Naive thymus-derived CD8-positive, alpha-beta T cell (primary cell): ENCODE measurements around the gene NSF. TPM values are rescaled to one million over a fixed set of nuclear protein-coding genes. Genes with fewer than 3 reads are reported as not detected.
A peak's percentile ranks its signal among the peaks of the same experiment; 100 is the strongest.
"Not testable (repeated sequence)": the region's sequence is repeated elsewhere in the genome, so short reads cannot be mapped to it uniquely, and the experiment has no call there.

Experiments
- ATAC-seq, 2 donors: fragments of 150-1000 bp; cut with Tn5 transposase in 1 of 2; sonication (Bioruptor Pico), chemical (Tn5 transposase) in 1 of 2; 1 replicate in 1 of 2; 2 replicates in 1 of 2; pipeline ENCODE4 v1.10.0; 2021; ENCODE audit warnings: mild to moderate bottlenecking in 2 of 2, moderate library complexity in 2 of 2
- POLR2A ChIA-PET: fragments of 350-600 bp; sonication (Branson Sonifier 250); formaldehyde crosslinking; loops from one replicate; lab custom pipeline; 2021; ENCODE audit warnings: antibody characterized with exemption; lab: Charles Lee
- DNase-seq, 10 donors: peaks; one replicate each; pipeline versions ENCODE4 v3.0.0 to v3.0.0-alpha.2; 2020 to 2022
- H3K27ac Mint-ChIP-seq, 10 donors: one replicate each; pipeline ENCODE4 v1.8.0; 2020 to 2022; ENCODE audit warnings: mild to moderate bottlenecking in 10 of 10, mixed read lengths in 10 of 10, moderate library complexity in 4 of 10, inconsistent platforms in 1 of 10
- H3K27me3 Mint-ChIP-seq, 5 donors: one replicate each; pipeline ENCODE4 v1.8.0; 2021 to 2022; ENCODE audit warnings: mixed read lengths in 5 of 5
- H3K36me3 Mint-ChIP-seq, 3 donors: one replicate each; pipeline ENCODE4 v1.8.0; 2020 to 2022; ENCODE audit warnings: mixed read lengths in 3 of 3, mild to moderate bottlenecking in 2 of 3, inconsistent platforms in 1 of 3
- H3K4me1 Mint-ChIP-seq, 4 donors: one replicate each; pipeline ENCODE4 v1.8.0; 2021 to 2022; ENCODE audit warnings: mixed read lengths in 4 of 4
- H3K4me3 Mint-ChIP-seq, 10 donors: one replicate each; pipeline ENCODE4 v1.8.0; 2020 to 2022; ENCODE audit warnings: mild to moderate bottlenecking in 10 of 10, mixed read lengths in 10 of 10, moderate library complexity in 6 of 10, inconsistent platforms in 1 of 10
- H3K9me3 Mint-ChIP-seq, 9 donors: one replicate each; pipeline ENCODE4 v1.8.0; 2020 to 2022; ENCODE audit warnings: mixed read lengths in 9 of 9, mild to moderate bottlenecking in 3 of 9, inconsistent platforms in 1 of 9, moderate library complexity in 1 of 9
- polyA plus RNA-seq, 3 donors: library from polyadenylated mRNA; unstranded; fragments of 300-500 nt; fragmentation: Illumina TruSeq; gene quantifications; one replicate each; pipeline ENCODE4 v1.2.3, GENCODE V29; 2021
- total RNA-seq, 8 experiments: library from RNA in 2 of 8; stranded (reverse) in 2 of 8; gene quantifications; one replicate each; pipeline ENCODE4 v1.2.3 and lab custom pipeline; 2021 to 2026

The NSF gene
- total and polyA plus RNA-seq, 5 experiments from 2014 or later, result 9.1 to 45.3 (median 15.3) TPM

DNA sequence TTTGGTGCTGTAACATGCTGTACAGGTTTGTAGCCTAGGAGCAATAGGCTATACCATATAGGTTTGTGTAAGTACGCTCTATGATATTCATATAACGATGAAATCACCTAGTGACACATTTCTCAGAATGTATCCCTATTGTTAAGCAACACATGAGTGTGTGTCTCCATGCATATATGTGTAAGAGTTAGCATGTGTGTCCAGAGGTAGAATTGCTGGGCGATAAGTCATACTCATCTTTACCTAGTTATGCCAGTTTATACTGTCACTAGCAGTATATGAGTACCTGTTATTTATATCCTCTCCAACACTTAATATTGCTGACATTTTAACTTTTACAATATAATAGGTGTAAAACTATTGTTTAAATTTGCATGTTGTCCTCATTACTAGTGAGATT is 10.3 kb downstream of the NSF start:
- H3K4me3 Mint-ChIP-seq, H3K27me3 Mint-ChIP-seq, H3K9me3 Mint-ChIP-seq, H3K36me3 Mint-ChIP-seq, H3K4me1 Mint-ChIP-seq, H3K27ac Mint-ChIP-seq, ATAC-seq, DNase-seq, POLR2A ChIA-PET: not testable (repeated sequence)

DNA sequence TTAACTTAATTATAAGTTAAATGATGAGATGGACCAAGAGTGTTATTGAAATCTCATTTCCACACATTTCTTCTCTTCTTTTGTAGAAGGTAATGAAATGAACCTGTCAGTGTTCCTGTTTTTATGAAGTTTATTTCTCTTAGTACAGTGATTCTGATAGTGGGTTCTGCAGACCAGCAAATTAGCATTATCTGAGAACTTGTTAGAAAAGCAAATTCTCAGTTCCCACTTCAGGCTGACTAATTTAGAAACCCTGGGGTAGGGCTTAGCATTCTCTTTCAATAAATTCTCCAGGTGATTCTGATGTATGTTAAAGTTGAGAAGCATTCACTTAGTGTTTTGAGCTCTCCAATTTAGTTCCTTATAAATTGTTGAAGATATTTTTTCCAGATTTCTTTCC is 12.7 kb downstream of the NSF start:
- ATAC-seq, H3K4me1 Mint-ChIP-seq, POLR2A ChIA-PET: not testable (repeated sequence)

DNA sequence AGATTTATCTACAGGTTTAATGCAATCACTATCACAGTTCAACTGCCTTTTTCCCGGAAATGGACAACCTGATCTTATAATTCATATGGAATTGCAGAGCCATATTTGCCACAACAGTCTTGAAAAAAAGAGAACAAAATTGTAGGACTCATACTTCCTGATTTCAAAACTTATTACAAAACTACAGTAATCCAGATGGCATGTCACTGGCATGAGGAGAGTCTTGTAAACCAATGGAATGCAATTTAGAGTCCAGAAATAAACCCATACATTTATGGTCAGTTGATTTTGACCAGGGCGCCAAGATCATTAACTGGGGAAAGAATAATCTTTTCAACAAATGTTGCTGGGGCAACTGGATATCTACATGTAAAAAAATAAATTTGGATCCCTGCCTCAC is 20.8 kb downstream of the NSF start:
- ATAC-seq, POLR2A ChIA-PET, DNase-seq, H3K36me3 Mint-ChIP-seq, H3K9me3 Mint-ChIP-seq, H3K4me3 Mint-ChIP-seq, H3K27me3 Mint-ChIP-seq, H3K27ac Mint-ChIP-seq, H3K4me1 Mint-ChIP-seq: not testable (repeated sequence)

More for the DNA sequence above, 12.7 kb downstream of the NSF start:
- not testable (repeated sequence) for H3K27me3 Mint-ChIP-seq, H3K4me3 Mint-ChIP-seq, H3K9me3 Mint-ChIP-seq, H3K36me3 Mint-ChIP-seq, DNase-seq, H3K27ac Mint-ChIP-seq

DNA sequence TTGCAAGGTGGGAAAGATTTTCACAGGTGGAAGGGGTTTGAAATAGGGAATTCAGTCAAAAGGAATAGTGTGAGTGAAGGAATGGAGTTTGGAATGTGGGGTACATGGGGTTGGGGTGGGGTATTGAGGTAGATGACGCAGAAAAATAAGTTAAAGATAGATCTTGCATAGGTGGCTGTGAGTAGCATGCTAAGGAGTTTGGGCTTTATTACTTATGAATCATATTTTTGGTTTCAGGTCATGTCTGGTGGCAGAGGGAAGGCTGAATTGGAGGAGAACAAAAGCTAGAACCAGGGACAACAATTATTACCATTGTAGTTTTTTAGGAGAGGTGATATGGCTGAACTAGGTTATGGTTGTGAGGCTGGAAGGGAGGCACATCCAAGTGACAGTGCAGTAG is 23.4 kb downstream of the NSF start:
- ATAC-seq, POLR2A ChIA-PET, H3K9me3 Mint-ChIP-seq, H3K36me3 Mint-ChIP-seq, H3K4me3 Mint-ChIP-seq, H3K27ac Mint-ChIP-seq, DNase-seq, H3K27me3 Mint-ChIP-seq, H3K4me1 Mint-ChIP-seq: not testable (repeated sequence)

DNA sequence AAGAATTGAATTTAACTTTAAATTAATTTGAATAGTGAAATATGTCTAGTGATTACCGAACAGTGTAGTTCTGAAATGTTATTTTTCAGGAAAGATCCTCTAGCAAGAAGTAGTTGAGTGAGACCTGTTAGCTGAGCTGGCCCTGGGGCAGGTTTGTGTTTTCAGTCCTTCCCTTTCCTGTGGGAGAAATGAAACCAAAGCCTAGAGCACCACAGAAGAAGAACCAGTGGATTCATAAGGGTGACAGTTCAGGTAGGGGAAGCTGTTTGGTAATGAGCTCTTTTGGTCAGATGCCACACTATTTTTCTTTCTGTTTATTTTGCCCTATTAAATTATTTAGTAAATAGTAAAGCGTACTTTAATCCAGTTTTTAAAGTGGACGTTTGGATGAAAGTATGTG is 26.7 kb downstream of the NSF start:
- DNase-seq, POLR2A ChIA-PET, H3K4me1 Mint-ChIP-seq, ATAC-seq, H3K4me3 Mint-ChIP-seq, H3K9me3 Mint-ChIP-seq, H3K27me3 Mint-ChIP-seq, H3K27ac Mint-ChIP-seq, H3K36me3 Mint-ChIP-seq: not testable (repeated sequence)

DNA sequence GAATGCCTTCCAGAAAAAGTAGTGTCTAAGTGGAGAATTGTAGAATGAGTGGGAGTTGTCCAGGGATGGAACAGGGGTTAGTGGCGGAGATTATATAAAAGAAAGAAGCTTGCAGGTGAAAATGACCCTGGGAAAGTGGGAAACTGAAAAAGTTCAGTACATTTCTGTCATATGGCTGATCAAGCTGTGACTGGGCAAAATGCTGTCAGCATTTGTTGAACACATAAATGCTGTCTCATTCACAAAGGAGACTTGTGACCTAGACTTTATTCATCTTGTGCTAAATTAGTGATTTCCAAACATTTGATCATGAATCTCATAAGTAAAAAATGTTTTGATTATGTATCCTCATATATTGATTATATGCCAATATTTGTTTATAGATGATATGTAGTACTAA is 28.5 kb downstream of the NSF start:
- H3K36me3 Mint-ChIP-seq, DNase-seq, H3K9me3 Mint-ChIP-seq, H3K4me1 Mint-ChIP-seq, H3K4me3 Mint-ChIP-seq, ATAC-seq, POLR2A ChIA-PET, H3K27ac Mint-ChIP-seq, H3K27me3 Mint-ChIP-seq: not testable (repeated sequence)

DNA sequence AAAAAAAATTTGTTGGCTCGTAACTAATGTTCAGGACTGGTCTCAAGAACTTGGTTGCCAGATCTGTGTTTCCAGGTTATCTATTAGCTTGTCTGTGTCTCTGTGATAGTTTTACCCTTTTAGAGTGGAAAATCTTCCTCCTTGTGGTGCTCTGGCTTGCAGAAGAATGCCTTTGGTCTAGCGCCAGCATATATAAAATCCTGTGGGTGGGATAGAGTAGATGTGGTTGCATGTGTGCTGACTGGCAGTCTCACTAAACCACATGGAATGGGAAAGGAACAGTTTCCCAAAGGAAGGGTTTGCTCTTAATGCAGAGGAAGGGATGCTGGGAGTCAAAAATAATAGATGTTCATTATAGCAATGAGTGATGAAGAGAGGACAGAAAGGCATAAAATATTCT is 33.3 kb downstream of the NSF start:
- DNase-seq, ATAC-seq, POLR2A ChIA-PET, H3K36me3 Mint-ChIP-seq, H3K27me3 Mint-ChIP-seq, H3K4me3 Mint-ChIP-seq, H3K9me3 Mint-ChIP-seq, H3K4me1 Mint-ChIP-seq, H3K27ac Mint-ChIP-seq: not testable (repeated sequence)

DNA sequence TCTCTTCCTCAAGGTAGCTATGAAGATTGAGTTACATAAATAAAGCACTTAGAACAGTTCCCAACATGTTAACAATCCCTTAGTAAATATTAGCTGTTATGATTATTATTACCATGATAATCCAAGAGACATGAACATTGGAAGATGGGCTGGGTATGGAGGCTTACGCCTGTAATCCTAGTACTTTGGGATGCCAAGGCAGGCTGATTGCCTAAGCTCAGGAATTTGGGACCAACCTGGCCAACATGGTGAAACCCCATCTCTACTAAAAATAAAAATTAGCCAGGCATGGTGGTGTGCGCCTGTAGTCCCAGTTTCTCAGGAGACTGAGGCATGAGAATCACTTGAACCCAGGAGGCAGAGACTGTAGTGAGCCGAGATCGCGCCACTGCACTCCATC is 34.3 kb downstream of the NSF start:
- DNase-seq, ATAC-seq, H3K9me3 Mint-ChIP-seq, H3K27me3 Mint-ChIP-seq, H3K36me3 Mint-ChIP-seq, H3K4me1 Mint-ChIP-seq, H3K27ac Mint-ChIP-seq, POLR2A ChIA-PET, H3K4me3 Mint-ChIP-seq: not testable (repeated sequence)

DNA sequence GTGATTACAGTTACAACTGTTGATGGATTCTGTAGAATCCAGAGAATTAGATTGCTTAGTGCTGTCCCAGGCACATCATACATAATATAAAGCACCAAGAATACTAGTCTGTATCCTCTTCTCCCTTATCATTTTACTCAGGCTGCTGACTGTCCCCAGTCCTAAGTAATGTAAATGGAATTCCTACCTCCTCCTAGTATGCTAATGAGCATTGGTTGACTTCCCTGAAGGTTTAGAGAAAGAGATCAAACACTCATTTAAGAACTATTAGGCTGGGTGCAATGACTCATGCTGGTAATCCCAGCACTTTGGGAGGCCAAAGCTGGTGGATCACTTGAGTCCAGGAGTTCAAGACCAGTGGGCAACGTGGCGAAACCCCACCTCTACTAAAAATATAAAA is 37.0 kb downstream of the NSF start:
- H3K27ac Mint-ChIP-seq, DNase-seq, H3K4me3 Mint-ChIP-seq, H3K9me3 Mint-ChIP-seq, POLR2A ChIA-PET, H3K27me3 Mint-ChIP-seq, H3K4me1 Mint-ChIP-seq, H3K36me3 Mint-ChIP-seq, ATAC-seq: not testable (repeated sequence)

DNA sequence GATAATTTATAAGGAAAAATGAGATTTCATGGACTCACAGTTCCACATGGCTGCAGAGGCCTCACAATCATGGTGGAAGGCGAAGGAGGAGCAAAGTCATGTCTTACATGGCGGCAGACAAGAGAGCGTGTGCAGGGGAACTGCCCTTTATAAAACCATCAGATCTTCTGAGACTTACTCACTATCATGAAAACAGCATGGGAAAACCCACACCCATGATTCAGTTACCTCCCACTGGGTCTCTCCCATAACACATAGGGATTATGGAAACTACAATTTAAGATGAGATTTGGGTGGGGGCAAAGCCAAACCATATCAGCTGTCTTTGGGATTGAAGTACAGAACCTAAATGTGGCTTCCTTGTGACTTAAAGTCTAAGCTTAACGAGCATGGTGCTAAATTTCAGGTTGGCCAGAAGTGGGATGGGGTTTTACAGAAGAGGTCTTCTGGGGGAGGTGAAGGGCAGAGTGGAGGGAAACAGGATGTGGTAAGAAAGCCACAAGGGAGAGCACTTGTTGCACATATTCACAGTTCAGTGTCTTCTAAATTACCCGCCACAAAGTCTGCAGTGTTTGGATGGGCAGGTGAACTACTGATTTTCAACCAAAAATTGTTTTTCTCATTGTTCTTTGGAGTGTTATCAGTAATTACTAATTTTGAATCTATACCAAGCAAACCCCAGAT is 38.4 kb downstream of the NSF start:
- H3K4me3 Mint-ChIP-seq, H3K36me3 Mint-ChIP-seq, H3K27me3 Mint-ChIP-seq, H3K4me1 Mint-ChIP-seq, H3K27ac Mint-ChIP-seq, DNase-seq, H3K9me3 Mint-ChIP-seq, POLR2A ChIA-PET: not testable (repeated sequence)
- ATAC-seq, result peak; percentile 96 to 98

DNA sequence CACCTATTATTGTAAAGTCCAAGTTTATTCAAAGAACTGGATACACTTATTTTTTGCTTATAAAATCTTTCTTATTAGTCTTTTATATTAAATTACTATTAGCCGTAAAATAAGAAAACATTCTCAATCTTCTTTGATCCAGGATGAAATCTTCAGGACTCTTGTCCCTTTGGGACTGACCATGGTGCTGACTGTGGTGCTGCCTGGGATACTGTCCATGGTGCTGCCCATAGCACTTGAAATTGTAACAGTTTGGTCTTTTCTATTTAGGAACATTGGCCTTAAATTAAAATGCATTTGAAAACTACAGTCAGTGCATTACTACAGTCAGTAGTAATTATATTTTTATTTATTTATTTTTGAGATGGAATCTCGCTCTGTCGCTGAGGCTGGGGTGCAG is 41.7 kb downstream of the NSF start:
- POLR2A ChIA-PET, ATAC-seq, H3K4me3 Mint-ChIP-seq: not testable (repeated sequence)

DNA sequence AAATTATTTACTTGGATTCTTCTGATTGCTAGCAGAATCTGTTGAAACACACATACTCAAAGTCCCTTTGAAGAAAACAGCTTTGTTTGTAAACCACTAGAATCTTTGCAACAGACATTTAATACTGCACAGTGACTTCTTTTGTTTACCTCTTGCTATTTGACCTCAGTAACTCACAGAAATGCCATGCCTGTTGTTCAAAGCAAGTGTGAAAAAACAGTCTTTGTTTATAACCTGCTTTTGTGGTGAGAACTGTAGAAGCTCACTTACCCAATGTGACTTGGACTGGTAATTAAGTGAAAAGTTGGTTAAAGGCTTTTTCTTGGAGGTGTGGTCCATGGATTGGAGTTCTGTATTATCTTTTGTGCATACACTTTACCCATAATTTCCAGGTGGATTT is 44.4 kb downstream of the NSF start:
- H3K27me3 Mint-ChIP-seq, DNase-seq, ATAC-seq, H3K4me1 Mint-ChIP-seq, H3K9me3 Mint-ChIP-seq, H3K36me3 Mint-ChIP-seq, H3K27ac Mint-ChIP-seq, H3K4me3 Mint-ChIP-seq, POLR2A ChIA-PET: not testable (repeated sequence)

More for the DNA sequence above, 41.7 kb downstream of the NSF start:
- H3K27ac Mint-ChIP-seq, H3K36me3 Mint-ChIP-seq, H3K4me1 Mint-ChIP-seq, H3K9me3 Mint-ChIP-seq, DNase-seq, H3K27me3 Mint-ChIP-seq: not testable (repeated sequence)

DNA sequence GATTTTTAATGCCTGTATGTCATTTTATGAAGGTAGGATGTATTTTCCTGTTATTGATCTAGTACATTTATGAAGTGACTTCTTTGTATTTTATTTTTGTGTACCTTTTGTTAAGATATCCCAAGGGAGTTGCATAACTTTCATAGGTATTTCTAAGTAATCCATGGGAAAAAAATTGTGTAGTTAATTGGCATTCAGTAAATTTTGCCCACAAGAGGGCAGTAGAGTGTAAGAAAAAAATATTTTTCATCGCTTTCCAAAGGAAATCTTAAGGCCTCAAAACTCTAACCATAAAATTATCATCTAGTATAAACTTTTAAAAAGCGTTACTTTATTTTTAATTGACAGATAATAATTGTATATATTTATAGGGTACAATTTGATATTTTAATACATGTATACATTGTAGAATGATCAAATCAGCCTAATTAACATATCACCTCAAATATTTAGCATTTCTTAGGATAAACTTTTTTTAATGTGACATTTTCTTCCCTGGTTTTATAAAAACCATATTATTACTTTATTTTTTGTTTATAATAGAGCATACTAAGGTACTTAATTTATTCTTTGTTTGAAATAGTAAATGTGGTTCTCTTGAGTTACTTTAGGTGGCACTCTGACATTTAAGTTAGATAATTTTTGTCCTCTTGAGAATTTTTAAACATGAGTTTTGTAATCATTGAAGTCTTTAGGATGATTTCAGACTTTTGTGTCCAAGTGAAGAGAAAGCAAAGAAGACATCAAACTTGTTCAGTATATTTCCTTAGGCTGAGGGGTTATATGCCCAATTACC is 51.6 kb downstream of the NSF start:
- H3K36me3 Mint-ChIP-seq, ATAC-seq, POLR2A ChIA-PET, H3K9me3 Mint-ChIP-seq, H3K27ac Mint-ChIP-seq, H3K4me1 Mint-ChIP-seq, H3K4me3 Mint-ChIP-seq, H3K27me3 Mint-ChIP-seq: not testable (repeated sequence)
- DNase-seq, result peak in 2 of 10 donors; percentile 4 to 14

DNA sequence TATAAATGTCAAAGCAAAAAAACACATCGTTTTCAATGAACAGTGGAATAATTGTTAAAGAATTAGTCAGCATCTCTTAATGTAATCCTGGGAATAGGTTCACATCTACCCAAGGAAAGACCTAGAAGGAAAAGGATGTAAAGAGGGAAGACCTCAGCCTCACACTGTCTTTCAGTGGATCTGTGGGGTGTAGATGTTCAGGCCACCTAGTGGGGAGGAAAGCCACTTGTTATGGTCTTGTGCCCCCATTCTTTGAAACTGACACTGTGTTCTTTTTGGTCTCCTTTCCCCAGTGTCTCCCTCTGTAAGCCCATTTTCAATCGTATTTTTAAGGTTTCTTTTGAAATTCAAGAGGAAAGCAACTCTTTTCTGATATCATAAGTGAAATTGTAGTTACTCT is 56.8 kb downstream of the NSF start:
- H3K27me3 Mint-ChIP-seq, H3K4me3 Mint-ChIP-seq, DNase-seq, H3K36me3 Mint-ChIP-seq, H3K4me1 Mint-ChIP-seq, ATAC-seq, H3K27ac Mint-ChIP-seq, POLR2A ChIA-PET, H3K9me3 Mint-ChIP-seq: not testable (repeated sequence)
